NCI-H2196 treated with DMSO at 0.1 percent for 48 hours (cell line): Measurements from ENCODE around the gene SOCS7.

Experiments
- DNase-seq: peaks from one replicate; lab custom pipeline; 2025; ENCODE audit not compliant: unreplicated experiment; lab: John Stamatoyannopoulos, UW

SOCS7 gene

GRCh38 chr17:38361694-38362465 is 10.2 kb downstream of the SOCS7 start:
- DNase-seq, result no peak

GRCh38 chr17:38363016-38363415 is 11.4 kb downstream of the SOCS7 start:
- no peak for DNase-seq

- no peak for DNase-seq
Observed at GRCh38 chr17:38364741-38365140, 13.1 kb downstream of the SOCS7 start.

GRCh38 chr17:38369124-38369886 is 17.7 kb downstream of the SOCS7 start:
- no peak for DNase-seq

GRCh38 chr17:38379448-38379847 is 27.8 kb downstream of the SOCS7 start:
- no peak for DNase-seq

- no peak for DNase-seq
Observed at GRCh38 chr17:38395090-38395489, 43.4 kb downstream of the SOCS7 start.

- DNase-seq, result no peak
Observed at GRCh38 chr17:38397227-38397626, 45.6 kb downstream of the SOCS7 start.

GRCh38 chr17:38400286-38400685 is 48.6 kb downstream of the SOCS7 start:
- DNase-seq, result no peak

GRCh38 chr17:38401459-38401858 is 49.8 kb downstream of the SOCS7 start:
- no peak for DNase-seq

GRCh38 chr17:38402897-38403296 is 51.3 kb downstream of the SOCS7 start:
- DNase-seq, result no peak

GRCh38 chr17:38403491-38403890 is 51.8 kb downstream of the SOCS7 start:
- DNase-seq, result no peak

GRCh38 chr17:38404174-38404943 is 52.7 kb downstream of the SOCS7 start:
- DNase-seq, result no peak

- DNase-seq, result no peak
Observed at GRCh38 chr17:38405654-38406053, 54.0 kb downstream of the SOCS7 start.

- no peak for DNase-seq
Observed at GRCh38 chr17:38410201-38410600, 58.6 kb downstream of the SOCS7 start.

GRCh38 chr17:38415250-38416194 is 63.9 kb downstream of the SOCS7 start:
- peak; percentile 60 for DNase-seq

GRCh38 chr17:38416840-38417209 is 65.2 kb downstream of the SOCS7 start:
- DNase-seq, result no peak

- no peak for DNase-seq
Observed at GRCh38 chr17:38417210-38417951, 65.7 kb downstream of the SOCS7 start.

GRCh38 chr17:38418062-38418692 is 66.5 kb downstream of the SOCS7 start:
- DNase-seq, result no peak

GRCh38 chr17:38418693-38419507 is 67.3 kb downstream of the SOCS7 start:
- DNase-seq, result no peak
